HCT116 (cell line): ENCODE measurements around the gene MYOG. TPM values are rescaled to one million over a fixed set of nuclear protein-coding genes. Genes with fewer than 3 reads are reported as not detected.

Experiments
- ATAC-seq: fragments of 200-7000 bp; cut with Tn5 transposase; 2 replicates; pipeline ENCODE4 v1.9.1; 2020; ENCODE audit warnings: mild to moderate bottlenecking, moderate library complexity
- BruUV-seq: library from RNA; stranded (reverse); fragments of 400-500 nt; replicated peaks from 2 replicates; lab custom pipeline; 2021; lab: Mats Ljungman, UMichigan
- CTCF ChIA-PET: fragments of 300-600 bp; sonication (Branson Sonifier 250); formaldehyde crosslinking; loops from one replicate; lab custom pipeline; 2021; ENCODE audit warnings: antibody characterized with exemption; lab: Charles Lee
- POLR2A ChIA-PET: fragments of 300-600, 350-600 bp; sonication (Branson Sonifier 250); formaldehyde crosslinking; loops from one replicate; lab custom pipeline; 2021; ENCODE audit warnings: antibody characterized with exemption; lab: Charles Lee
- RAD21 ChIA-PET, 2 experiments: fragments of 300-600 bp; sonication (Branson Sonifier 250); formaldehyde crosslinking; loops; one replicate each; lab custom pipeline; 2023; ENCODE audit warnings: low total read pairs in 2 of 2; ENCODE audit not compliant: uncharacterized antibody in 2 of 2, unreplicated experiment in 2 of 2, low non-redundant PET in 1 of 2; lab: Charles Lee
- DNase-seq: peaks from one replicate; pipeline ENCODE4 v3.0.0-alpha.2; 2010; ENCODE audit warnings: low read depth, low spot score
- H2AFZ ChIP-seq: fragments of 200-600 bp; shearing (Covaris generic), sonication (generic); 2 replicates; pipeline ENCODE4 v1.6.1; 2017; ENCODE audit warnings: low read depth, mixed run types, mixed read lengths, antibody characterized with exemption, low read length; ENCODE audit not compliant: poor library complexity, severe bottlenecking
- H3K27ac ChIP-seq: 2 replicates; pipeline ENCODE4 v1.5.1; 2012; ENCODE audit warnings: low read depth, low read length
- H3K27me3 ChIP-seq: fragments of 200-600 bp; sonication (generic); 2 replicates; pipeline ENCODE4 v1.6.1; 2016; ENCODE audit warnings: mixed run types, low read length, mixed read lengths; ENCODE audit not compliant: insufficient read depth
- H3K36me3 ChIP-seq, 2 experiments: fragments of 200-500 bp in 1 of 2; fragments of 200-600 bp in 1 of 2; sonication (Bioruptor generic) in 1 of 2; sonication (generic) in 1 of 2; 2 replicates each; pipeline versions ENCODE4 v1.5.1 to v1.6.1; 2014 to 2016; ENCODE audit warnings: low read length in 2 of 2, inconsistent platforms in 1 of 2, mixed read lengths in 1 of 2, mixed run types in 1 of 2; ENCODE audit not compliant: insufficient read depth in 2 of 2, control insufficient read depth in 1 of 2
- H3K4me1 ChIP-seq, 2 experiments: fragments of 200-600 bp in 1 of 2; sonication (generic) in 1 of 2; 2 replicates each; pipeline versions ENCODE4 v1.5.1 to v1.6.1; 2012 to 2017; ENCODE audit warnings: low read length in 2 of 2, inconsistent platforms in 1 of 2, mild to moderate bottlenecking in 1 of 2, mixed read lengths in 1 of 2, mixed run types in 1 of 2, moderate library complexity in 1 of 2; ENCODE audit not compliant: insufficient read depth in 2 of 2, control insufficient read depth in 1 of 2
- H3K4me2 ChIP-seq: fragments of 200-600 bp; sonication (generic); 2 replicates; pipeline ENCODE4 v1.6.1; 2017; ENCODE audit warnings: mixed run types, low read length, mixed read lengths
- H3K4me3 ChIP-seq, 2 experiments: fragments of 200-600 bp in 1 of 2; sonication (generic) in 1 of 2; replicated peaks in 1 of 2; 2 replicates each; pipeline ENCODE4 v1.5.1; 2011 to 2016; ENCODE audit warnings: low read length in 2 of 2, control low read depth in 1 of 2, low read depth in 1 of 2, mild to moderate bottlenecking in 1 of 2, mixed read lengths in 1 of 2, mixed run types in 1 of 2
- H3K79me2 ChIP-seq: fragments of 200-600 bp; sonication (generic); 2 replicates; pipeline ENCODE4 v1.6.1; 2017; ENCODE audit warnings: mild to moderate bottlenecking, mixed run types, low read length, moderate library complexity, mixed read lengths; ENCODE audit not compliant: insufficient read depth
- H3K9ac ChIP-seq: fragments of 200-600 bp; sonication (generic); 2 replicates; pipeline ENCODE4 v1.6.1; 2016; ENCODE audit warnings: low read length, mixed read lengths
- H3K9me2 ChIP-seq: fragments of 200-600 bp; sonication (generic), shearing (Covaris generic); 2 replicates; pipeline ENCODE4 v1.6.1; 2017; ENCODE audit warnings: mixed run types, mild to moderate bottlenecking, moderate library complexity; ENCODE audit not compliant: insufficient read depth
- H3K9me3 ChIP-seq, 2 experiments: fragments of 200-500 bp in 1 of 2; fragments of 200-600 bp in 1 of 2; sonication (Bioruptor generic) in 1 of 2; sonication (generic) in 1 of 2; 2 replicates each; pipeline ENCODE4 v1.6.1; 2014 to 2017; ENCODE audit warnings: low read length in 2 of 2, mixed read lengths in 2 of 2, inconsistent platforms in 1 of 2, low read depth in 1 of 2, mild to moderate bottlenecking in 1 of 2, mixed run types in 1 of 2, moderate library complexity in 1 of 2; ENCODE audit not compliant: control insufficient read depth in 1 of 2, insufficient read depth in 1 of 2
- H4K20me1 ChIP-seq: fragments of 200-600 bp; sonication (generic), shearing (Covaris generic); 2 replicates; pipeline ENCODE4 v1.6.1; 2017; ENCODE audit warnings: mixed run types, mild to moderate bottlenecking, moderate library complexity; ENCODE audit not compliant: insufficient read depth
- CTCF ChIP-seq, 3 experiments: fragments of 200-600 bp in 1 of 3; sonication (generic) in 1 of 3; IDR thresholded peaks in 2 of 3; conservative IDR thresholded peaks in 1 of 3; 2 replicates each; pipeline ENCODE4 v1.5.1; 2012 to 2017; ENCODE audit warnings: low read depth in 2 of 3, low read length in 2 of 3, antibody characterized with exemption in 1 of 3, borderline replicate concordance in 1 of 3, control low read depth in 1 of 3, mild to moderate bottlenecking in 1 of 3, mixed read lengths in 1 of 3, mixed run types in 1 of 3, moderate library complexity in 1 of 3; ENCODE audit not compliant: insufficient read depth in 1 of 3
- ELF1 ChIP-seq: IDR thresholded peaks from 2 replicates; pipeline ENCODE4 v1.6.1; 2012; ENCODE audit warnings: low read depth, borderline replicate concordance
- FOSL1 ChIP-seq: IDR thresholded peaks from 2 replicates; pipeline ENCODE4 v1.6.1; 2012; ENCODE audit warnings: low read depth
- POLR2A ChIP-seq: IDR thresholded peaks from 2 replicates; pipeline ENCODE4 v1.7.0; 2011; ENCODE audit warnings: borderline replicate concordance; ENCODE audit not compliant: insufficient read depth, insufficient read length; ENCODE audit errors: extremely low read depth
- SP1 ChIP-seq: IDR thresholded peaks from 2 replicates; pipeline ENCODE4 v1.6.1; 2012; ENCODE audit warnings: low read depth
- YY1 ChIP-seq: IDR thresholded peaks from 2 replicates; pipeline ENCODE4 v1.6.1; 2011; ENCODE audit warnings: low read length, low read depth, moderate library complexity, mild to moderate bottlenecking; ENCODE audit not compliant: insufficient replicate concordance; ENCODE audit errors: extremely low read depth
- intact Hi-C: fragments of 100-400 bp; cut with micrococcal nuclease; formaldehyde crosslinking; loops from 2 replicates; pipeline ENCODE4 v1.10.0; 2022
- total RNA-seq: library from RNA; stranded (reverse); gene quantifications from one replicate; pipeline ENCODE4 v1.2.1, GENCODE V29; 2021; ENCODE audit not compliant: unreplicated experiment
- TF ChIP-seq, protein P1 (sequence below): IDR thresholded peaks from 2 replicates; pipeline ENCODE4 v1.6.1; 2012; ENCODE audit warnings: low read depth

The MYOG gene
- total RNA-seq, 1 experiment from 2014 or later = not detected

GRCh38 chr1:203103829-203104495 lies 18.1 kb upstream of the MYOG start (continued):
- TF ChIP-seq YY1 (no peak), CTCF (IDR thresholded peaks at IDR 0.05 in 2 of 3, conservative IDR thresholded peaks at IDR 0.05 in 1 of 3; ENCODE audit: borderline replicate concordance in 1 of 3, insufficient read depth in 1 of 3, low read depth in 2 of 3, low read length in 2 of 3) (no peak)

GRCh38 chr1:203103216-203103615 lies 17.4 kb upstream of the MYOG start:
- Histone ChIP-seq H3K4me3 (no peak overlapping the region), H3K27ac (no peak overlapping the region), H4K20me1 (no peaks in the 10 kb centered on the region), H2AFZ (no peak overlapping the region), H3K4me1 (no peaks in the 10 kb centered on the region; a peak in 1 of 4 replicates), H3K79me2 (no peaks in the 10 kb centered on the region), H3K9me2 (no peaks in the 10 kb centered on the region), H3K9ac (no peak overlapping the region), H3K4me2 (no peak overlapping the region), H3K27me3 (peaks cover 17% of the 10 kb centered on the region), H3K9me3 (no peaks in the 10 kb centered on the region), H3K36me3 (no peaks in the 10 kb centered on the region)
- intact Hi-C loops = no loop called here
- ChIA-PET POLR2A (no interaction called here), RAD21 (no interaction called here), CTCF (interaction anchor here (1.7 kb wide), 1 partner anchor 14 kb away, joined by 6 read pairs; no protein-coding TSS in a partner anchor)
- TF ChIP-seq FOSL1 = no peak
- TF ChIP-seq YY1 = no peak
- no peak for TF ChIP-seq SP1
- no peak for TF ChIP-seq POLR2A
- no peak for TF ChIP-seq CTCF (IDR thresholded peaks at IDR 0.05 in 2 of 3, conservative IDR thresholded peaks at IDR 0.05 in 1 of 3; ENCODE audit: borderline replicate concordance in 1 of 3, insufficient read depth in 1 of 3, low read depth in 2 of 3, low read length in 2 of 3)
- TF ChIP-seq, protein P1, sequence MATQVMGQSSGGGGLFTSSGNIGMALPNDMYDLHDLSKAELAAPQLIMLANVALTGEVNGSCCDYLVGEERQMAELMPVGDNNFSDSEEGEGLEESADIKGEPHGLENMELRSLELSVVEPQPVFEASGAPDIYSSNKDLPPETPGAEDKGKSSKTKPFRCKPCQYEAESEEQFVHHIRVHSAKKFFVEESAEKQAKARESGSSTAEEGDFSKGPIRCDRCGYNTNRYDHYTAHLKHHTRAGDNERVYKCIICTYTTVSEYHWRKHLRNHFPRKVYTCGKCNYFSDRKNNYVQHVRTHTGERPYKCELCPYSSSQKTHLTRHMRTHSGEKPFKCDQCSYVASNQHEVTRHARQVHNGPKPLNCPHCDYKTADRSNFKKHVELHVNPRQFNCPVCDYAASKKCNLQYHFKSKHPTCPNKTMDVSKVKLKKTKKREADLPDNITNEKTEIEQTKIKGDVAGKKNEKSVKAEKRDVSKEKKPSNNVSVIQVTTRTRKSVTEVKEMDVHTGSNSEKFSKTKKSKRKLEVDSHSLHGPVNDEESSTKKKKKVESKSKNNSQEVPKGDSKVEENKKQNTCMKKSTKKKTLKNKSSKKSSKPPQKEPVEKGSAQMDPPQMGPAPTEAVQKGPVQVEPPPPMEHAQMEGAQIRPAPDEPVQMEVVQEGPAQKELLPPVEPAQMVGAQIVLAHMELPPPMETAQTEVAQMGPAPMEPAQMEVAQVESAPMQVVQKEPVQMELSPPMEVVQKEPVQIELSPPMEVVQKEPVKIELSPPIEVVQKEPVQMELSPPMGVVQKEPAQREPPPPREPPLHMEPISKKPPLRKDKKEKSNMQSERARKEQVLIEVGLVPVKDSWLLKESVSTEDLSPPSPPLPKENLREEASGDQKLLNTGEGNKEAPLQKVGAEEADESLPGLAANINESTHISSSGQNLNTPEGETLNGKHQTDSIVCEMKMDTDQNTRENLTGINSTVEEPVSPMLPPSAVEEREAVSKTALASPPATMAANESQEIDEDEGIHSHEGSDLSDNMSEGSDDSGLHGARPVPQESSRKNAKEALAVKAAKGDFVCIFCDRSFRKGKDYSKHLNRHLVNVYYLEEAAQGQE = no peak
- no peak for TF ChIP-seq ELF1
- DNase-seq (no peak), ATAC-seq (no peak)
- BruUV-seq = no TSS peak
